ENCODE results near the gene AMZ1.

- TF ChIP-seq EZH2 (IDR thresholded peaks at IDR 0.05; ENCODE audit: low read length, missing control alignments) (no peak), CTCF (conservative IDR thresholded peaks at IDR 0.05 in 1 of 2, IDR thresholded peaks at IDR 0.05 in 1 of 2; ENCODE audit: low read depth in 1 of 2, low read length in 2 of 2) (no peak)
Measured at GRCh38 chr7:2665359-2665791, 22.6 kb upstream of the AMZ1 start.
